Urinary bladder (tissue), 4 donors: Measurements from ENCODE around the gene KIF25. TPM values are rescaled to one million over a fixed set of nuclear protein-coding genes. Genes with fewer than 3 reads are reported as not detected.

ENCODE experiments used
- DNase-seq: peaks from one replicate; pipeline ENCODE4 v3.0.0-alpha.2; 2015; ENCODE audit errors: extremely low spot score
- H3K27ac ChIP-seq: one replicate; pipeline ENCODE4 v1.5.1; 2013; ENCODE audit warnings: low read depth, mild to moderate bottlenecking, moderate library complexity
- H3K36me3 ChIP-seq: one replicate; pipeline ENCODE4 v1.6.1; 2013; ENCODE audit warnings: mild to moderate bottlenecking, moderate library complexity; ENCODE audit not compliant: insufficient read depth
- H3K4me1 ChIP-seq: one replicate; pipeline ENCODE4 v1.6.1; 2013; ENCODE audit warnings: mild to moderate bottlenecking, moderate library complexity; ENCODE audit not compliant: insufficient read depth
- H3K4me3 ChIP-seq: one replicate; pipeline ENCODE4 v1.5.1; 2013; ENCODE audit warnings: low read depth, low read length
- WGBS: extraction: QIAGEN DNeasy Blood & Tissue Kit; methylation state at CpG from one replicate; pipeline ENCODE4 v1.1.7; 2013; 5-methylcytosine and 5-hydroxymethylcytosine counted together
- polyA plus RNA-seq: library from polyadenylated mRNA; stranded (reverse); fragments of 200-250 nt; gene quantifications from one replicate; pipeline ENCODE4 v1.2.3, GENCODE V29; 2013
- total RNA-seq: library from RNA; depleted of rRNA; stranded (reverse); fragments of >200 nt; gene quantifications from one replicate; pipeline ENCODE4 v1.2.3, GENCODE V29; 2014
- donor health status: healthy with polysubstance abuse.
- donor health status: healthy.

KIF25 gene
- total and polyA plus RNA-seq, 2 donors, result 0.53 TPM; not detected in 1

GRCh38 chr6:168090064-168090690 lies 92.7 kb downstream of the KIF25 start:
- Histone ChIP-seq H3K4me1 (no peaks in the 10 kb centered on the region), H3K36me3 (no peaks in the 10 kb centered on the region), H3K4me3 (no peak overlapping the region), H3K27ac (no peak overlapping the region)
- DNase-seq, result no peak
- 78% methylated on average over 16 of the region's 16 CpGs for WGBS

GRCh38 chr6:168090706-168091105 lies 93.2 kb downstream of the KIF25 start:
- H3K4me3 ChIP-seq, result no peak overlapping the region
- no peaks in the 10 kb centered on the region for H3K36me3 ChIP-seq
- DNase-seq, result no peak
- no peaks in the 10 kb centered on the region for H3K4me1 ChIP-seq
- H3K27ac ChIP-seq, result no peak overlapping the region
- WGBS, result 87% methylated on average over 17 of the region's 17 CpGs

GRCh38 chr6:168091381-168092264 lies 94.2 kb downstream of the KIF25 start:
- H3K4me3 ChIP-seq, result no peak overlapping the region
- H3K27ac ChIP-seq, result no peak overlapping the region
- no peaks in the 10 kb centered on the region for H3K36me3 ChIP-seq
- 92% methylated on average over 28 of the region's 28 CpGs for WGBS
- no peaks in the 10 kb centered on the region for H3K4me1 ChIP-seq
- no peak for DNase-seq

- Histone ChIP-seq H3K4me1 (no peaks in the 10 kb centered on the region), H3K36me3 (no peaks in the 10 kb centered on the region), H3K27ac (no peak overlapping the region), H3K4me3 (no peak overlapping the region)
- DNase-seq, result no peak
- 85% methylated on average over 8 of the region's 8 CpGs for WGBS
Observed at GRCh38 chr6:168092541-168092940, 95.1 kb downstream of the KIF25 start.

GRCh38 chr6:168093071-168093505 lies 95.6 kb downstream of the KIF25 start:
- Histone ChIP-seq H3K4me3 (no peak overlapping the region), H3K27ac (no peak overlapping the region), H3K36me3 (no peaks in the 10 kb centered on the region), H3K4me1 (no peaks in the 10 kb centered on the region)
- DNase-seq, result no peak
- 82% methylated on average over 12 of the region's 12 CpGs for WGBS

GRCh38 chr6:168093634-168094033 lies 96.2 kb downstream of the KIF25 start:
- H3K36me3 ChIP-seq, result no peaks in the 10 kb centered on the region
- WGBS, result 85% methylated on average over 11 of the region's 11 CpGs
- no peak for DNase-seq
- no peak overlapping the region for H3K27ac ChIP-seq
- H3K4me1 ChIP-seq, result no peaks in the 10 kb centered on the region
- H3K4me3 ChIP-seq, result no peak overlapping the region

Other genes with a start within 250 kb of the KIF25 start
- 177 TPM for gene AFDN, start 170.8 kb upstream of the KIF25 start, total RNA-seq
- 29.6 TPM for gene AFDN, start 170.8 kb upstream of the KIF25 start, polyA plus RNA-seq
- gene FRMD1, start 81.5 kb downstream of the KIF25 start, total RNA-seq, result 0.21 TPM
- gene FRMD1, start 81.5 kb downstream of the KIF25 start, polyA plus RNA-seq, result 0.03 TPM